ENCODE data around the gene UGT2B10. TPM values are rescaled to one million over a fixed set of nuclear protein-coding genes. Genes with fewer than 3 reads are reported as not detected.
A peak's percentile ranks its signal among the peaks of the same experiment; 100 is the strongest.

Gene UGT2B10
- total and polyA plus RNA-seq, 2 of the 13 experiments (the other 11 are each of a cell fraction or from before 2014, with no cell fraction given), result 107 to 148 TPM

DNA sequence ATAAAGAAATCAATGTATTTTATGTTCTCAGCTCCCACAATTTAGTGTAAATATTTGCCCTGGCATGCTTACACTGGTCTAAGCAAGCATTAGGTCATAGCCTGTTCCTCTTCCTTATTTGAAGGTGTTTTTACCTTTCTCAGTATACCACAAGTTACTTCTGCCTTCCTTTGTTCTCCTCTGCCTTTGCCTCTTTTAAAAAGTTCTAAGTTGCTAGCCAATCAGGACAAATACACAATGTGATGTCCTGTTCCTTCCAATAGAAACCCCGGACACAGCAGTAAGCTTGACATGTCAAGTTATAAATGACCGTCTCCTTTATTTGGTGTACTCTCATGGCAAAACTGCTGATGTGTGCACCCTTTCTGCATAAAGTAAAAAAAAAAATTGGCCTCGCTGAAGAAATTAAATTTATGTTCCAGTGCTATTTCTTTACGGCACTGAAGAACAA lies 49.4 kb downstream of the UGT2B10 start (continued):
- no peak for TF ChIP-seq ZNF605 (CRISPR knock-in tag; IDR thresholded peaks at IDR 0.05)
- no peak for TF ChIP-seq MTF1 (CRISPR knock-in tag; IDR thresholded peaks at IDR 0.05)
- no peak for TF ChIP-seq ZNF3 (CRISPR knock-in tag; IDR thresholded peaks at IDR 0.05)
- TF ChIP-seq, protein P1, sequence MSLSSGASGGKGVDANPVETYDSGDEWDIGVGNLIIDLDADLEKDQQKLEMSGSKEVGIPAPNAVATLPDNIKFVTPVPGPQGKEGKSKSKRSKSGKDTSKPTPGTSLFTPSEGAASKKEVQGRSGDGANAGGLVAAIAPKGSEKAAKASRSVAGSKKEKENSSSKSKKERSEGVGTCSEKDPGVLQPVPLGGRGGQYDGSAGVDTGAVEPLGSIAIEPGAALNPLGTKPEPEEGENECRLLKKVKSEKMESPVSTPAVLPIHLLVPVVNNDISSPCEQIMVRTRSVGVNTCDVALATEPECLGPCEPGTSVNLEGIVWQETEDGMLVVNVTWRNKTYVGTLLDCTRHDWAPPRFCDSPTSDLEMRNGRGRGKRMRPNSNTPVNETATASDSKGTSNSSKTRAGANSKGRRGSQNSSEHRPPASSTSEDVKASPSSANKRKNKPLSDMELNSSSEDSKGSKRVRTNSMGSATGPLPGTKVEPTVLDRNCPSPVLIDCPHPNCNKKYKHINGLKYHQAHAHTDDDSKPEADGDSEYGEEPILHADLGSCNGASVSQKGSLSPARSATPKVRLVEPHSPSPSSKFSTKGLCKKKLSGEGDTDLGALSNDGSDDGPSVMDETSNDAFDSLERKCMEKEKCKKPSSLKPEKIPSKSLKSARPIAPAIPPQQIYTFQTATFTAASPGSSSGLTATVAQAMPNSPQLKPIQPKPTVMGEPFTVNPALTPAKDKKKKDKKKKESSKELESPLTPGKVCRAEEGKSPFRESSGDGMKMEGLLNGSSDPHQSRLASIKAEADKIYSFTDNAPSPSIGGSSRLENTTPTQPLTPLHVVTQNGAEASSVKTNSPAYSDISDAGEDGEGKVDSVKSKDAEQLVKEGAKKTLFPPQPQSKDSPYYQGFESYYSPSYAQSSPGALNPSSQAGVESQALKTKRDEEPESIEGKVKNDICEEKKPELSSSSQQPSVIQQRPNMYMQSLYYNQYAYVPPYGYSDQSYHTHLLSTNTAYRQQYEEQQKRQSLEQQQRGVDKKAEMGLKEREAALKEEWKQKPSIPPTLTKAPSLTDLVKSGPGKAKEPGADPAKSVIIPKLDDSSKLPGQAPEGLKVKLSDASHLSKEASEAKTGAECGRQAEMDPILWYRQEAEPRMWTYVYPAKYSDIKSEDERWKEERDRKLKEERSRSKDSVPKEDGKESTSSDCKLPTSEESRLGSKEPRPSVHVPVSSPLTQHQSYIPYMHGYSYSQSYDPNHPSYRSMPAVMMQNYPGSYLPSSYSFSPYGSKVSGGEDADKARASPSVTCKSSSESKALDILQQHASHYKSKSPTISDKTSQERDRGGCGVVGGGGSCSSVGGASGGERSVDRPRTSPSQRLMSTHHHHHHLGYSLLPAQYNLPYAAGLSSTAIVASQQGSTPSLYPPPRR (CRISPR knock-in tag; IDR thresholded peaks at IDR 0.05; ENCODE audit: borderline replicate concordance), result peak; percentile 22; the same call in 1 of the 2 replicates
- no peak for TF ChIP-seq HES4 (CRISPR knock-in tag; IDR thresholded peaks at IDR 0.05; ENCODE audit: borderline replicate concordance)
- no peak for TF ChIP-seq HNRNPL (IDR thresholded peaks at IDR 0.05; ENCODE audit: low read depth, low read length)
- peak; percentile 51 for TF ChIP-seq TEAD3 (CRISPR knock-in tag; optimal IDR thresholded peaks at IDR 0.05; ENCODE audit: borderline replicate concordance)
- TF ChIP-seq, protein P2, sequence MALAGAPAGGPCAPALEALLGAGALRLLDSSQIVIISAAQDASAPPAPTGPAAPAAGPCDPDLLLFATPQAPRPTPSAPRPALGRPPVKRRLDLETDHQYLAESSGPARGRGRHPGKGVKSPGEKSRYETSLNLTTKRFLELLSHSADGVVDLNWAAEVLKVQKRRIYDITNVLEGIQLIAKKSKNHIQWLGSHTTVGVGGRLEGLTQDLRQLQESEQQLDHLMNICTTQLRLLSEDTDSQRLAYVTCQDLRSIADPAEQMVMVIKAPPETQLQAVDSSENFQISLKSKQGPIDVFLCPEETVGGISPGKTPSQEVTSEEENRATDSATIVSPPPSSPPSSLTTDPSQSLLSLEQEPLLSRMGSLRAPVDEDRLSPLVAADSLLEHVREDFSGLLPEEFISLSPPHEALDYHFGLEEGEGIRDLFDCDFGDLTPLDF (CRISPR knock-in tag; IDR thresholded peaks at IDR 0.05), result no peak
- TF ChIP-seq ATM (IDR thresholded peaks at IDR 0.05; ENCODE audit: borderline replicate concordance), result no peak
- TF ChIP-seq, protein P3, sequence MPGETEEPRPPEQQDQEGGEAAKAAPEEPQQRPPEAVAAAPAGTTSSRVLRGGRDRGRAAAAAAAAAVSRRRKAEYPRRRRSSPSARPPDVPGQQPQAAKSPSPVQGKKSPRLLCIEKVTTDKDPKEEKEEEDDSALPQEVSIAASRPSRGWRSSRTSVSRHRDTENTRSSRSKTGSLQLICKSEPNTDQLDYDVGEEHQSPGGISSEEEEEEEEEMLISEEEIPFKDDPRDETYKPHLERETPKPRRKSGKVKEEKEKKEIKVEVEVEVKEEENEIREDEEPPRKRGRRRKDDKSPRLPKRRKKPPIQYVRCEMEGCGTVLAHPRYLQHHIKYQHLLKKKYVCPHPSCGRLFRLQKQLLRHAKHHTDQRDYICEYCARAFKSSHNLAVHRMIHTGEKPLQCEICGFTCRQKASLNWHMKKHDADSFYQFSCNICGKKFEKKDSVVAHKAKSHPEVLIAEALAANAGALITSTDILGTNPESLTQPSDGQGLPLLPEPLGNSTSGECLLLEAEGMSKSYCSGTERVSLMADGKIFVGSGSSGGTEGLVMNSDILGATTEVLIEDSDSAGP (CRISPR knock-in tag; IDR thresholded peaks at IDR 0.05; ENCODE audit: borderline replicate concordance), result no peak
- no peak for TF ChIP-seq MTA3 (CRISPR knock-in tag; IDR thresholded peaks at IDR 0.05)
- TF ChIP-seq, protein P4, sequence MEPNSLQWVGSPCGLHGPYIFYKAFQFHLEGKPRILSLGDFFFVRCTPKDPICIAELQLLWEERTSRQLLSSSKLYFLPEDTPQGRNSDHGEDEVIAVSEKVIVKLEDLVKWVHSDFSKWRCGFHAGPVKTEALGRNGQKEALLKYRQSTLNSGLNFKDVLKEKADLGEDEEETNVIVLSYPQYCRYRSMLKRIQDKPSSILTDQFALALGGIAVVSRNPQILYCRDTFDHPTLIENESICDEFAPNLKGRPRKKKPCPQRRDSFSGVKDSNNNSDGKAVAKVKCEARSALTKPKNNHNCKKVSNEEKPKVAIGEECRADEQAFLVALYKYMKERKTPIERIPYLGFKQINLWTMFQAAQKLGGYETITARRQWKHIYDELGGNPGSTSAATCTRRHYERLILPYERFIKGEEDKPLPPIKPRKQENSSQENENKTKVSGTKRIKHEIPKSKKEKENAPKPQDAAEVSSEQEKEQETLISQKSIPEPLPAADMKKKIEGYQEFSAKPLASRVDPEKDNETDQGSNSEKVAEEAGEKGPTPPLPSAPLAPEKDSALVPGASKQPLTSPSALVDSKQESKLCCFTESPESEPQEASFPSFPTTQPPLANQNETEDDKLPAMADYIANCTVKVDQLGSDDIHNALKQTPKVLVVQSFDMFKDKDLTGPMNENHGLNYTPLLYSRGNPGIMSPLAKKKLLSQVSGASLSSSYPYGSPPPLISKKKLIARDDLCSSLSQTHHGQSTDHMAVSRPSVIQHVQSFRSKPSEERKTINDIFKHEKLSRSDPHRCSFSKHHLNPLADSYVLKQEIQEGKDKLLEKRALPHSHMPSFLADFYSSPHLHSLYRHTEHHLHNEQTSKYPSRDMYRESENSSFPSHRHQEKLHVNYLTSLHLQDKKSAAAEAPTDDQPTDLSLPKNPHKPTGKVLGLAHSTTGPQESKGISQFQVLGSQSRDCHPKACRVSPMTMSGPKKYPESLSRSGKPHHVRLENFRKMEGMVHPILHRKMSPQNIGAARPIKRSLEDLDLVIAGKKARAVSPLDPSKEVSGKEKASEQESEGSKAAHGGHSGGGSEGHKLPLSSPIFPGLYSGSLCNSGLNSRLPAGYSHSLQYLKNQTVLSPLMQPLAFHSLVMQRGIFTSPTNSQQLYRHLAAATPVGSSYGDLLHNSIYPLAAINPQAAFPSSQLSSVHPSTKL (CRISPR knock-in tag; IDR thresholded peaks at IDR 0.05), result peak; percentile 83
- no peak for TF ChIP-seq SRF (IDR thresholded peaks at IDR 0.05; ENCODE audit: low read depth, low read length)
- TF ChIP-seq, protein P5, sequence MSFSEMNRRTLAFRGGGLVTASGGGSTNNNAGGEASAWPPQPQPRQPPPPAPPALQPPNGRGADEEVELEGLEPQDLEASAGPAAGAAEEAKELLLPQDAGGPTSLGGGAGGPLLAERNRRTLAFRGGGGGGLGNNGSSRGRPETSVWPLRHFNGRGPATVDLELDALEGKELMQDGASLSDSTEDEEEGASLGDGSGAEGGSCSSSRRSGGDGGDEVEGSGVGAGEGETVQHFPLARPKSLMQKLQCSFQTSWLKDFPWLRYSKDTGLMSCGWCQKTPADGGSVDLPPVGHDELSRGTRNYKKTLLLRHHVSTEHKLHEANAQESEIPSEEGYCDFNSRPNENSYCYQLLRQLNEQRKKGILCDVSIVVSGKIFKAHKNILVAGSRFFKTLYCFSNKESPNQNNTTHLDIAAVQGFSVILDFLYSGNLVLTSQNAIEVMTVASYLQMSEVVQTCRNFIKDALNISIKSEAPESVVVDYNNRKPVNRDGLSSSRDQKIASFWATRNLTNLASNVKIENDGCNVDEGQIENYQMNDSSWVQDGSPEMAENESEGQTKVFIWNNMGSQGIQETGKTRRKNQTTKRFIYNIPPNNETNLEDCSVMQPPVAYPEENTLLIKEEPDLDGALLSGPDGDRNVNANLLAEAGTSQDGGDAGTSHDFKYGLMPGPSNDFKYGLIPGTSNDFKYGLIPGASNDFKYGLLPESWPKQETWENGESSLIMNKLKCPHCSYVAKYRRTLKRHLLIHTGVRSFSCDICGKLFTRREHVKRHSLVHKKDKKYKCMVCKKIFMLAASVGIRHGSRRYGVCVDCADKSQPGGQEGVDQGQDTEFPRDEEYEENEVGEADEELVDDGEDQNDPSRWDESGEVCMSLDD (CRISPR knock-in tag; IDR thresholded peaks at IDR 0.05; ENCODE audit: borderline replicate concordance), result no peak
